Erythroblast (primary cell): ENCODE measurements around the gene GBX2.

Experiments
- DNase-seq, 2 experiments: peaks; one replicate each; lab custom pipeline; 2025; lab: John Stamatoyannopoulos, UW
- GATA1 ChIP-seq: IDR thresholded peaks from 2 replicates; pipeline ENCODE4 v1.6.1; 2011; ENCODE audit warnings: low read depth, mild to moderate bottlenecking, control low read depth, low read length, moderate library complexity
- POLR2A ChIP-seq: IDR thresholded peaks from 2 replicates; pipeline ENCODE4 v1.6.1; 2011; ENCODE audit warnings: mild to moderate bottlenecking, low read length

GBX2 gene

GRCh38 chr2:236137066-236137465, 31.1 kb downstream of the GBX2 start:
- DNase-seq, result no peak
- no peak for TF ChIP-seq POLR2A
- no peak for TF ChIP-seq GATA1

GRCh38 chr2:236136538-236136937, 31.6 kb downstream of the GBX2 start:
- TF ChIP-seq POLR2A (no peak), GATA1 (no peak)
- no peak for DNase-seq

GRCh38 chr2:236133410-236134012, 34.7 kb downstream of the GBX2 start:
- TF ChIP-seq POLR2A (no peak), GATA1 (no peak)

GRCh38 chr2:236131073-236131692, 37.0 kb downstream of the GBX2 start:
- DNase-seq, result no peak

More at GRCh38 chr2:236133410-236134012, 34.7 kb downstream of the GBX2 start:
- no peak for DNase-seq

GRCh38 chr2:236130349-236130998, 37.7 kb downstream of the GBX2 start:
- no peak for DNase-seq
- TF ChIP-seq GATA1, result no peak
- TF ChIP-seq POLR2A, result no peak

More at GRCh38 chr2:236131073-236131692, 37.0 kb downstream of the GBX2 start:
- TF ChIP-seq POLR2A (no peak), GATA1 (no peak)

GRCh38 chr2:236129935-236130334, 38.3 kb downstream of the GBX2 start:
- no peak for TF ChIP-seq GATA1
- TF ChIP-seq POLR2A, result no peak
- DNase-seq, result no peak

- no peak for TF ChIP-seq GATA1
- TF ChIP-seq POLR2A, result no peak
- DNase-seq, result no peak
Measured at GRCh38 chr2:236128321-236128720, 39.9 kb downstream of the GBX2 start.

- TF ChIP-seq POLR2A (no peak), GATA1 (no peak)
- DNase-seq, result no peak
Measured at GRCh38 chr2:236127010-236127409, 41.2 kb downstream of the GBX2 start.

GRCh38 chr2:236125541-236125940, 42.6 kb downstream of the GBX2 start:
- no peak for DNase-seq
- TF ChIP-seq GATA1 (no peak), POLR2A (no peak)

- TF ChIP-seq POLR2A (no peak), GATA1 (no peak)
- no peak for DNase-seq
Measured at GRCh38 chr2:236124182-236124893, 43.8 kb downstream of the GBX2 start.

- no peak for TF ChIP-seq GATA1
- TF ChIP-seq POLR2A, result no peak
- DNase-seq, result no peak
Measured at GRCh38 chr2:236123716-236124115, 44.5 kb downstream of the GBX2 start.

GRCh38 chr2:236122236-236122635, 46.0 kb downstream of the GBX2 start:
- DNase-seq, result no peak
- TF ChIP-seq POLR2A (no peak), GATA1 (no peak)

- TF ChIP-seq POLR2A (no peak), GATA1 (no peak)
- DNase-seq, result peak in 1 of 2 experiments; percentile 8
Measured at GRCh38 chr2:236121546-236121945, 46.6 kb downstream of the GBX2 start.

- DNase-seq, result no peak
- TF ChIP-seq GATA1 (no peak), POLR2A (no peak)
Measured at GRCh38 chr2:236120829-236121228, 47.4 kb downstream of the GBX2 start.
